Uterus (tissue), 4 donors: ENCODE results near the gene ZNF600. TPM values are rescaled to one million over a fixed set of nuclear protein-coding genes. Genes with fewer than 3 reads are reported as not detected.
"Not testable (repeated sequence)": the region's sequence is repeated elsewhere in the genome, so short reads cannot be mapped to it uniquely, and the experiment has no call there.

Experiments
- DNase-seq, 2 donors: peaks; one replicate each; pipeline ENCODE4 v3.0.0-alpha.2; 2019 to 2020
- H3K27ac ChIP-seq, 2 donors: fragments of 200-600 bp; sonication (generic); 1 replicate in 1 of 2; 2 replicates in 1 of 2; pipeline ENCODE4 v1.5.1; 2016 to 2018
- H3K27me3 ChIP-seq, 2 donors: fragments of 200-600 bp; sonication (generic); one replicate each; pipeline ENCODE4 v1.5.1; 2018 to 2019; ENCODE audit warnings: control low read depth in 1 of 2
- H3K36me3 ChIP-seq, 2 donors: fragments of 200-600 bp; sonication (generic); one replicate each; pipeline ENCODE4 v1.5.1; 2019; ENCODE audit warnings: control low read depth in 1 of 2
- H3K4me1 ChIP-seq, 2 donors: fragments of 200-600 bp; sonication (generic); one replicate each; pipeline ENCODE4 v1.5.1; 2018 to 2019; ENCODE audit warnings: control low read depth in 1 of 2
- H3K4me3 ChIP-seq, 2 donors: fragments of 200-600 bp; sonication (generic); 1 replicate in 1 of 2; 2 replicates in 1 of 2; pipeline ENCODE4 v1.5.1; 2018 to 2019; ENCODE audit warnings: mild to moderate bottlenecking in 1 of 2
- H3K9me3 ChIP-seq, 2 donors: fragments of 200-600 bp; sonication (generic); one replicate each; pipeline ENCODE4 v1.5.1; 2019; ENCODE audit warnings: control low read depth in 1 of 2
- CTCF ChIP-seq, 4 experiments: fragments of 200-600 bp in 2 of 4; fragments of 450-650 bp in 2 of 4; sonication (generic) in 2 of 4; IDR thresholded peaks; one replicate each; pipeline ENCODE4 v1.5.1; 2016 to 2019; ENCODE audit warnings: antibody characterized with exemption in 4 of 4, mild to moderate bottlenecking in 2 of 4, moderate library complexity in 1 of 4
- POLR2A ChIP-seq, 2 donors: fragments of 450-650 bp; IDR thresholded peaks; one replicate each; pipeline ENCODE4 v1.6.1; 2016; ENCODE audit warnings: antibody characterized with exemption in 2 of 2, mild to moderate bottlenecking in 1 of 2, moderate library complexity in 1 of 2
- intact Hi-C: fragments of 100-400 bp; cut with DNase I; formaldehyde crosslinking; loops from one replicate; pipeline ENCODE4 v1.15.1; 2023; ENCODE audit warnings: low total_unique reads
- total RNA-seq, 4 donors: library from RNA; depleted of rRNA in 3 of 4; stranded (reverse); fragments of >200 nt in 3 of 4; gene quantifications; one replicate each; pipeline versions ENCODE4 v1.1.0 to v1.2.4, GENCODE V29; 2014 to 2023
- donor health status: DM: yes; HTN: yes; CAD: no.

ZNF600 gene
- total RNA-seq, 4 donors from 2014 or later: 6.2 to 14.5 (median 8.0) TPM

GRCh38 chr19:52743091-52743490 is 43.5 kb downstream of the ZNF600 start:
- intact Hi-C loops: no loop called here
- H3K36me3 ChIP-seq: no peaks in the 10 kb centered on the region
- H3K4me1 ChIP-seq: no peaks in the 10 kb centered on the region
- H3K27me3 ChIP-seq: no peaks in the 10 kb centered on the region
- DNase-seq: no peak
- H3K27ac ChIP-seq: no peak overlapping the region
- H3K9me3 ChIP-seq: no peaks in the 10 kb centered on the region
- H3K4me3 ChIP-seq: no peak overlapping the region
- TF ChIP-seq POLR2A (IDR thresholded peaks at IDR 0.05): no peak
- TF ChIP-seq CTCF (IDR thresholded peaks at IDR 0.05): no peak

DNA sequence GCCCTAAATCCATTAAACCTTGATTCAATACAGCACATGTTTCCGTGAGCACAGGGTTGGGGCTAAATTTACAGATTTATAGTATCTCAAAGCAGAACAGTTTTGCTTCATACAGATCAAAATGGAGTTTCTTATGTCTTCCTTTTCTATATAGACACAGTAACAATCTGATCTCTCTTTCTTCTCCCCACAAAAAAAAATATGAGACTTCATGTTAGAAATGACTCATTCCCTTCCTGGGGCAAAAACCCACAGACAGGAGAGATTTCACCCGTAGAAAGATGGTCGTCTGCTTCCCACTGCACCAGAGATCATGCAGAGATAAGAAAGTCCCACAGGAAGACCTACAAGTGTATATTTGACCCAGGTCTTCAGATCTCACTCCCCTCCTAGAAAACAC is 44.1 kb downstream of the ZNF600 start:
- H3K4me1 ChIP-seq: no peaks in the 10 kb centered on the region
- DNase-seq: no peak
- no peak overlapping the region for H3K4me3 ChIP-seq
- no peak for TF ChIP-seq POLR2A (IDR thresholded peaks at IDR 0.05)
- no peak for TF ChIP-seq CTCF (IDR thresholded peaks at IDR 0.05)
- no peaks in the 10 kb centered on the region for H3K36me3 ChIP-seq
- no peaks in the 10 kb centered on the region for H3K9me3 ChIP-seq
- no peaks in the 10 kb centered on the region for H3K27me3 ChIP-seq
- H3K27ac ChIP-seq: no peak overlapping the region
- intact Hi-C loops: no loop called here

- no peak overlapping the region for H3K27ac ChIP-seq
- H3K4me3 ChIP-seq: no peak overlapping the region
- no peaks in the 10 kb centered on the region for H3K36me3 ChIP-seq
- H3K27me3 ChIP-seq: no peaks in the 10 kb centered on the region
- no peak for DNase-seq
- intact Hi-C loops: no loop called here
- H3K4me1 ChIP-seq: no peaks in the 10 kb centered on the region
- TF ChIP-seq CTCF (IDR thresholded peaks at IDR 0.05) (no peak), POLR2A (IDR thresholded peaks at IDR 0.05) (no peak)
- no peaks in the 10 kb centered on the region for H3K9me3 ChIP-seq
These were observed 44.6 kb downstream of the ZNF600 start for GRCh38 chr19:52741951-52742485.

DNA sequence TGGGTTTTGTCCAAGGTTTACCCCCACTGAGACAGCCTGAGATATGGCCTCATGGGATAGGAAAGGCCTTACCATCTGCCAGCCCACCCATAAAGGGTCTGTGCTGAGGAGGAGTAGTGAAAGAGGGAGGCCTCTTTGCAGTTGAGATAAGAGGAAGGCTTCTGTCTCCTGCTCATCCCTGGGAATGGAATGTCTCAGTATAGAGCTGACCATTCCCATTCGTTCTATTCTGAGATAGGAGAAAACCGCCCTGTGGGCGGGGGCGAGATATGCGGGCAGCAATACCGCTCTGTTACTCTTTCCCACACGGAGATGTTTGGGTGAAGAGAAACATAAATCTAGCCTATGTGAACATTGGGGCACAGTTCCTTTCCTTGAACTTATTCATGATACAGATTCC is 45.2 kb downstream of the ZNF600 start:
- H3K27me3 ChIP-seq, H3K36me3 ChIP-seq, DNase-seq, H3K4me1 ChIP-seq, H3K27ac ChIP-seq, intact Hi-C loops, H3K4me3 ChIP-seq, H3K9me3 ChIP-seq: not testable (repeated sequence)

GRCh38 chr19:52739576-52739975 is 47.0 kb downstream of the ZNF600 start:
- Histone ChIP-seq H3K27ac (no peak overlapping the region), H3K27me3 (no peaks in the 10 kb centered on the region), H3K4me1 (no peaks in the 10 kb centered on the region), H3K4me3 (no peak overlapping the region), H3K9me3 (no peaks in the 10 kb centered on the region), H3K36me3 (no peaks in the 10 kb centered on the region)
- intact Hi-C loops: no loop called here
- no peak for TF ChIP-seq CTCF (IDR thresholded peaks at IDR 0.05)
- TF ChIP-seq POLR2A (IDR thresholded peaks at IDR 0.05): no peak
- DNase-seq: no peak

- TF ChIP-seq CTCF (IDR thresholded peaks at IDR 0.05): no peak
- peak; percentile 25 to 31 for TF ChIP-seq POLR2A (IDR thresholded peaks at IDR 0.05)
- Histone ChIP-seq H3K9me3 (no peaks in the 10 kb centered on the region), H3K36me3 (no peaks in the 10 kb centered on the region), H3K4me1 (no peaks in the 10 kb centered on the region), H3K27me3 (no peaks in the 10 kb centered on the region), H3K27ac (peak overlapping the region; percentile 88 to 91), H3K4me3 (peak overlapping the region in 1 of 2 donors; percentile 66)
- intact Hi-C loops: no loop called here
- DNase-seq: peak; percentile 75 to 82
These were observed 50.9 kb downstream of the ZNF600 start for GRCh38 chr19:52735734-52736133.
